Thymus (tissue), 11 donors: Measurements from ENCODE around the gene NEAT1. TPM values are rescaled to one million over a fixed set of nuclear protein-coding genes. Genes with fewer than 3 reads are reported as not detected.

Source experiments
- DNase-seq, 9 donors: peaks; one replicate each; pipeline ENCODE4 v3.0.0-alpha.2; 2013; ENCODE audit warnings: low spot score in 9 of 9, low read depth in 6 of 9, missing footprints in 1 of 9
- H3K27ac ChIP-seq, 2 donors: one replicate each; pipeline ENCODE4 v1.5.1; 2013; ENCODE audit warnings: control low read depth in 1 of 2, low read depth in 1 of 2, low read length in 1 of 2, mild to moderate bottlenecking in 1 of 2, moderate library complexity in 1 of 2
- H3K27me3 ChIP-seq, 2 donors: one replicate each; pipeline ENCODE4 v1.5.1; 2013; ENCODE audit warnings: low read length in 1 of 2; ENCODE audit not compliant: control insufficient read depth in 2 of 2, insufficient read depth in 1 of 2
- H3K36me3 ChIP-seq, 2 donors: one replicate each; pipeline ENCODE4 v1.5.1; 2013; ENCODE audit warnings: low read length in 1 of 2, mild to moderate bottlenecking in 1 of 2, moderate library complexity in 1 of 2; ENCODE audit not compliant: control insufficient read depth in 2 of 2, insufficient read depth in 2 of 2
- H3K4me1 ChIP-seq, 2 donors: one replicate each; pipeline ENCODE4 v1.5.1; 2013; ENCODE audit warnings: low read length in 2 of 2; ENCODE audit not compliant: control insufficient read depth in 2 of 2, insufficient read depth in 2 of 2
- H3K4me3 ChIP-seq, 2 donors: one replicate each; pipeline ENCODE4 v1.5.1; 2013; ENCODE audit warnings: low read length in 2 of 2, control low read depth in 1 of 2, mild to moderate bottlenecking in 1 of 2
- H3K9me3 ChIP-seq, 2 donors: one replicate each; pipeline ENCODE4 v1.5.1; 2013; ENCODE audit warnings: low read length in 1 of 2, mild to moderate bottlenecking in 1 of 2; ENCODE audit not compliant: control insufficient read depth in 2 of 2, insufficient read depth in 1 of 2
- WGBS: extraction: QIAGEN DNeasy Blood & Tissue Kit; methylation state at CpG from one replicate; pipeline ENCODE4 v1.1.7; 2013; 5-methylcytosine and 5-hydroxymethylcytosine counted together
- polyA plus RNA-seq: library from polyadenylated mRNA; stranded (reverse); fragments of 200-250 nt; gene quantifications from one replicate; pipeline ENCODE4 v1.2.3, GENCODE V29; 2013
- total RNA-seq: library from RNA; stranded (reverse); fragments of 120-200 nt; gene quantifications from one replicate; pipeline ENCODE4 v1.2.4, GENCODE V29; 2013
- donor health status: healthy.

The NEAT1 gene
- total and polyA plus RNA-seq, 2 donors: 9.2 to 3,325 TPM

GRCh38 chr11:65489035-65489705 is 66.6 kb downstream of the NEAT1 start:
- Histone ChIP-seq H3K4me3 (no peak overlapping the region), H3K27me3 (no peaks in the 10 kb centered on the region), H3K27ac (peak overlapping the region; percentile 25 to 56), H3K36me3 (no peaks in the 10 kb centered on the region), H3K4me1 (peaks cover 23 to 84% of the 10 kb centered on the region in 2 donors), H3K9me3 (peaks cover 0 to 2% of the 10 kb centered on the region in 2 donors)
- 94% methylated on average over 10 of the region's 10 CpGs for WGBS
- DNase-seq: no peak

- DNase-seq: no peak
- Histone ChIP-seq H3K36me3 (no peaks in the 10 kb centered on the region), H3K4me1 (peaks cover 28 to 91% of the 10 kb centered on the region in 2 donors), H3K4me3 (no peak overlapping the region), H3K27me3 (no peaks in the 10 kb centered on the region), H3K27ac (peak overlapping the region; percentile 56 to 72), H3K9me3 (peaks cover 0 to 2% of the 10 kb centered on the region in 2 donors)
- WGBS: 93% methylated on average over 8 of the region's 8 CpGs
Observed at GRCh38 chr11:65489706-65490320, 67.2 kb downstream of the NEAT1 start.

GRCh38 chr11:65491163-65491465 is 68.5 kb downstream of the NEAT1 start:
- Histone ChIP-seq H3K27me3 (no peaks in the 10 kb centered on the region), H3K27ac (peak overlapping the region; percentile 86 to 89), H3K36me3 (no peaks in the 10 kb centered on the region), H3K9me3 (peaks cover 0 to 2% of the 10 kb centered on the region in 2 donors), H3K4me1 (peaks cover 37 to 99% of the 10 kb centered on the region in 2 donors), H3K4me3 (no peak overlapping the region)
- WGBS: 97% methylated on average over 3 of the region's 3 CpGs
- DNase-seq: no peak

GRCh38 chr11:65491614-65492386 is 69.2 kb downstream of the NEAT1 start:
- WGBS: 84% methylated on average over 17 of the region's 17 CpGs
- Histone ChIP-seq H3K4me3 (no peak overlapping the region), H3K9me3 (peaks cover 0 to 2% of the 10 kb centered on the region in 2 donors), H3K27ac (peak overlapping the region; percentile 86 to 89), H3K4me1 (peaks cover 43 to 100% of the 10 kb centered on the region in 2 donors), H3K27me3 (no peaks in the 10 kb centered on the region), H3K36me3 (no peaks in the 10 kb centered on the region)
- peak in 1 of 9 donors; percentile 37 for DNase-seq

- Histone ChIP-seq H3K27ac (peak overlapping the region; percentile 86 to 89), H3K36me3 (no peaks in the 10 kb centered on the region), H3K27me3 (no peaks in the 10 kb centered on the region), H3K9me3 (peaks cover 0 to 2% of the 10 kb centered on the region in 2 donors), H3K4me1 (peaks cover 45 to 100% of the 10 kb centered on the region in 2 donors), H3K4me3 (no peak overlapping the region)
- WGBS: 82% methylated on average over 4 of the region's 4 CpGs
- no peak for DNase-seq
Observed at GRCh38 chr11:65492387-65492636, 69.7 kb downstream of the NEAT1 start.

- peaks cover 0 to 2% of the 10 kb centered on the region in 2 donors for H3K9me3 ChIP-seq
- no peaks in the 10 kb centered on the region for H3K36me3 ChIP-seq
- H3K4me1 ChIP-seq: peaks cover 42 to 95% of the 10 kb centered on the region in 2 donors
- no peaks in the 10 kb centered on the region for H3K27me3 ChIP-seq
- DNase-seq: peak in 1 of 9 donors; percentile 54
- peak overlapping the region; percentile 86 to 89 for H3K27ac ChIP-seq
- 62% methylated on average over 6 of the region's 6 CpGs for WGBS
- no peak overlapping the region for H3K4me3 ChIP-seq
Observed at GRCh38 chr11:65492637-65493366, 70.2 kb downstream of the NEAT1 start.

- peak in 1 of 9 donors; percentile 36 for DNase-seq
- no peak overlapping the region for H3K4me3 ChIP-seq
Observed at GRCh38 chr11:65493367-65494176, 71.0 kb downstream of the NEAT1 start.

More at GRCh38 chr11:65493367-65494176, 71.0 kb downstream of the NEAT1 start:
- Histone ChIP-seq H3K27ac (peak overlapping the region; percentile 86 to 89), H3K9me3 (peaks cover 0 to 2% of the 10 kb centered on the region in 2 donors), H3K36me3 (no peaks in the 10 kb centered on the region), H3K4me1 (peaks cover 34 to 87% of the 10 kb centered on the region in 2 donors), H3K27me3 (no peaks in the 10 kb centered on the region)
- WGBS: 89% methylated on average over 12 of the region's 12 CpGs
